GM23248 (cell line): ENCODE results near the gene PTPRD. TPM values are rescaled to one million over a fixed set of nuclear protein-coding genes. Genes with fewer than 3 reads are reported as not detected.

ENCODE experiments used
- DNase-seq: peaks from one replicate; pipeline ENCODE4 v3.0.0-alpha.2; 2015
- H2AFZ ChIP-seq: fragments of 200-600 bp; sonication (generic); 2 replicates; pipeline ENCODE4 v1.6.1; 2016; ENCODE audit warnings: antibody characterized with exemption
- H3F3A ChIP-seq: fragments of 200-600 bp; sonication (generic); 2 replicates; pipeline ENCODE4 v1.6.1; 2016; ENCODE audit warnings: mild to moderate bottlenecking, antibody characterized with exemption, mixed run types; ENCODE audit not compliant: insufficient read depth
- H3K27ac ChIP-seq: fragments of 200-600 bp; sonication (generic); 2 replicates; pipeline ENCODE4 v1.5.1; 2016; ENCODE audit warnings: mild to moderate bottlenecking
- H3K27me3 ChIP-seq: fragments of 200-600 bp; sonication (generic); replicated peaks from 2 replicates; pipeline ENCODE4 v1.6.1; 2016; ENCODE audit warnings: mild to moderate bottlenecking; ENCODE audit not compliant: insufficient read depth
- H3K36me3 ChIP-seq: fragments of 200-600 bp; sonication (generic); 2 replicates; pipeline ENCODE4 v1.6.1; 2016; ENCODE audit warnings: low read depth, mild to moderate bottlenecking
- H3K4me1 ChIP-seq: fragments of 200-600 bp; sonication (generic); 2 replicates; pipeline ENCODE4 v1.6.1; 2016; ENCODE audit warnings: mild to moderate bottlenecking; ENCODE audit not compliant: insufficient read depth
- H3K4me2 ChIP-seq: fragments of 200-600 bp; sonication (generic); one replicate; pipeline ENCODE4 v1.6.1; 2016; ENCODE audit warnings: mild to moderate bottlenecking; ENCODE audit not compliant: unreplicated experiment
- H3K4me3 ChIP-seq: fragments of 200-600 bp; sonication (generic); 2 replicates; pipeline ENCODE4 v1.5.1; 2016; ENCODE audit warnings: mild to moderate bottlenecking
- H3K79me2 ChIP-seq: fragments of 200-600 bp; sonication (generic); 2 replicates; pipeline ENCODE4 v1.6.1; 2016; ENCODE audit warnings: mild to moderate bottlenecking; ENCODE audit not compliant: insufficient read depth
- H3K9ac ChIP-seq: fragments of 200-600 bp; sonication (generic); 2 replicates; pipeline ENCODE4 v1.6.1; 2016; ENCODE audit warnings: mild to moderate bottlenecking
- H3K9me2 ChIP-seq: fragments of 200-600 bp; sonication (generic); 2 replicates; pipeline ENCODE4 v1.6.1; 2016; ENCODE audit warnings: mixed run types, mild to moderate bottlenecking, moderate library complexity; ENCODE audit not compliant: insufficient read depth
- H3K9me3 ChIP-seq: fragments of 200-600 bp; sonication (generic); one replicate; pipeline ENCODE4 v1.6.1; 2017; ENCODE audit warnings: low read depth
- H4K20me1 ChIP-seq: fragments of 200-600 bp; sonication (generic); 2 replicates; pipeline ENCODE4 v1.6.0; 2016; ENCODE audit not compliant: insufficient read depth
- EZH2 ChIP-seq: fragments of 200-600 bp; sonication (generic); IDR thresholded peaks from 2 replicates; pipeline ENCODE4 v1.6.1; 2018; ENCODE audit warnings: antibody characterized with exemption, mild to moderate bottlenecking; ENCODE audit not compliant: insufficient read depth, poor library complexity, severe bottlenecking
- EZH2phosphoT487 ChIP-seq: fragments of 200-600 bp; sonication (generic); IDR thresholded peaks from 2 replicates; pipeline ENCODE4 v1.6.1; 2018; ENCODE audit warnings: antibody characterized with exemption, moderate library complexity, mild to moderate bottlenecking, low read depth; ENCODE audit not compliant: insufficient read depth
- WGBS, 2 experiments: methylation state at CpG; one replicate each; pipeline ENCODE4 v1.1.6; 2015 to 2017; ENCODE audit warnings: low lambda C conversion rate in 2 of 2, low coverage in 1 of 2; ENCODE audit errors: missing lambda C conversion rate in 2 of 2; 5-methylcytosine and 5-hydroxymethylcytosine counted together
- in situ Hi-C: fragments of 300-500 bp; cut with MboI; formaldehyde crosslinking; loops from 2 replicates; pipeline ENCODE4 v1.15.0; 2020
- polyA plus RNA-seq: library from polyadenylated mRNA; unstranded; fragments of >200 nt; fragmentation: Nextera tagmentation; extraction: Ambion mirVana; gene quantifications from 2 replicates; pipeline ENCODE4 v1.2.1, GENCODE V29; 2016
- total RNA-seq: library from RNA; depleted of rRNA; stranded (reverse); fragments of >200 nt; shearing (Covaris generic); gene quantifications from 2 replicates; pipeline ENCODE4 v1.2.3, GENCODE V29; 2014

PTPRD gene
- total and polyA plus RNA-seq, 2 experiments from 2014 or later: 0.05 TPM; not detected in 1

DNA sequence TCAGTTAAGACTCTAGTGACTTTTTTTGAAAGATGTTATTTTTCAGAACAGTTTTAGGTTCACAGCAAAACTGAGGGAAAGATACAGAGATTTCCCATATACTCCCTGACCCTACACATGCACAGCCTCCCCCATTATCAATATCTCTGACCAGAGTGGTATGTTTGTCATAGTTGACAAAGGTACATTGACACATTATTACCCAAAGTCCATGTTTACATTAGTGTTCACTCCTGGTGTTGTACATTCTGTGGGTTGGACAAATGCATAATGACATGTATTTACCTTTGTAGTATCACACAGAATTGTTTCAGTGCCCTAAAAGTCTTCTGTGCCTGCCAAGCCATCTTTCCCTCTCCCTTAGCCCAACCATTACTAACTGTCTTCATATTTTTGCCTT, 2342.6 kb downstream of the PTPRD start:
- Histone ChIP-seq H2AFZ (no peak overlapping the region), H3K4me1 (no peaks in the 10 kb centered on the region), H4K20me1 (no peaks in the 10 kb centered on the region), H3K27ac (no peak overlapping the region), H3K9ac (no peak overlapping the region), H3K27me3 (no peaks in the 10 kb centered on the region), H3K4me2 (no peak overlapping the region), H3K9me3 (no peaks in the 10 kb centered on the region), H3K4me3 (no peak overlapping the region), H3K9me2 (no peaks in the 10 kb centered on the region), H3F3A (no peaks in the 10 kb centered on the region), H3K36me3 (no peaks in the 10 kb centered on the region), H3K79me2 (no peaks in the 10 kb centered on the region)
- TF ChIP-seq EZH2 (no peak), EZH2phosphoT487 (no peak)
- in situ Hi-C loops: no loop called here
- DNase-seq: no peak

DNA sequence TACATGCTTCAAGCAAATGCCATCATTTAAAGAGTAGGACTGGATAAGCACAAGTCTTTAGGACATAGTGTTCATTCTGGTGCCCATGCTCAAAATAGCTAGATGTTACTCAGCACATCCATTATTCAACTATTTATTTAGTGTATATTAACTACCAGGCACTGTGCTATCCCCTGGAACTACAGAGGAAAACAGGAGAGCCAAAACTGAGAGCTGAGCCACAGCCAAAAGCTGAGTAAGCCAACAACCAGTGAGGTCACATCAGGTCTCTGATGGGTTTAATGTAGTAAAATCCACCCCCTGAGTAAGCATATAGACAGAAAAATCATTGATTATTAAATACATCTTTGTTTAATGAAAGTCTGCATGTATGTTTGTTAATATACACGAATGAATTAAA, 2343.9 kb downstream of the PTPRD start:
- WGBS, 2 experiments: 2 to 14% methylated on average over 1 of the region's 1 CpG
- TF ChIP-seq EZH2phosphoT487 (no peak), EZH2 (no peak)

DNA sequence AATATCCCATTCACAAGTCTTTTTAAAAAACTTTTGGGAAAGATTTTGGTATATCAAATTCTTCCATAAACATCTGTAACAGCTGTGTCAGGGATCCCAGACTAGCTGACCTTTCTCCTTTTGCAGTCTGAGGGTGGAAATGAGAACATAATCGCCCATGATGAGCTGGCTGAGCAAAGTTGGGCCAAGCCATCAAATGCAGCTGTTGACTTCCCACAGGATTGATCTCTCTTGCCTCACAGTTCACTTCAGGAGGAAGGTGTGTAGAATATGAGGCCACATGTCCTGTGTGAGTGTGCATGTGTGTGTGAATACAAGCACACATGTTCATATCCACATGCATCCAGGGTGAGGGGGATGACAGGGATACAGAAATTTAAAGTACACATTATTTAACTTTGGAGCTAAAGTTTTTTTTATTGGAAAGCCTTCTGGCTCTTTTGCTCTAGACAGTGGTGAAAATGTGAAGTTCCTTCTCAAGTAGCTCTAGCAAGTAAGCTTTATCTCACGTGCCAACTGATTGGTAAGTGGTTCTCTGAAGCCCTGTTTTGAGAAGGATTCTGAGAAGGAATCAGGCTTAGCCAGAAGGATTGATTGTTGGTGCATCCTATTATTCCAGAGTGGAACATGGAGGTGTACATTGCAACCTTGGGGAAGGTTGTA, 2344.5 kb downstream of the PTPRD start:
- no peak for DNase-seq
- H3K9ac ChIP-seq: no peak overlapping the region
- in situ Hi-C loops: no loop called here

More for the DNA sequence above, 2343.9 kb downstream of the PTPRD start:
- no peaks in the 10 kb centered on the region for H3F3A ChIP-seq
- DNase-seq: no peak
- H3K36me3 ChIP-seq: no peaks in the 10 kb centered on the region
- H3K4me1 ChIP-seq: no peaks in the 10 kb centered on the region
- H3K27me3 ChIP-seq: no peaks in the 10 kb centered on the region
- no peaks in the 10 kb centered on the region for H3K9me3 ChIP-seq
- in situ Hi-C loops: no loop called here
- H3K27ac ChIP-seq: no peak overlapping the region
- no peaks in the 10 kb centered on the region for H4K20me1 ChIP-seq
- H3K79me2 ChIP-seq: no peaks in the 10 kb centered on the region
- H3K9me2 ChIP-seq: no peaks in the 10 kb centered on the region
- H3K4me2 ChIP-seq: no peak overlapping the region
- no peak overlapping the region for H3K9ac ChIP-seq
- H3K4me3 ChIP-seq: no peak overlapping the region
- no peak overlapping the region for H2AFZ ChIP-seq

DNA sequence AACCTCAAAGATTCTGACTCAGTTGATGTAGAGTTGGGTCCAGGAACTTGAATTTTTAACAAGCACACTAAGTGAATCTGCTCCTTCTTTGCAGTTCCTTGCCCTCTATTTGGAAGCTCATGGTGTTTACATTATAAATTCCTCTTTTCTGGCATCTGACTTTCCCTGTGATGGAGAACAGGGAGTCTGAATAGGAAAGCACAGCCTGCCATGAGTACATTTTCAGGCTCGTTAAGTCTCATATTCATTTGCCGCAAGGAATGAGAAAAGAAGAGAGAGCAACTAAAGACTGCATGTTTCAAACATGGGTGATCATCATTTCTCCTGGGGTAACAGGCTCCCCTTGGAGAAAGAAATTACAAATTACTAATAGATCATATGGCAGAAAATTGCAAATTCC, 2345.2 kb downstream of the PTPRD start:
- 37 to 41% methylated on average over 2 of the region's 2 CpGs for WGBS, 2 experiments

More for the DNA sequence above, 2344.5 kb downstream of the PTPRD start:
- H4K20me1 ChIP-seq: no peaks in the 10 kb centered on the region
- 2 to 4% methylated on average over 2 of the region's 2 CpGs for WGBS, 2 experiments
- no peaks in the 10 kb centered on the region for H3K36me3 ChIP-seq
- H3K4me2 ChIP-seq: no peak overlapping the region
- no peak overlapping the region for H2AFZ ChIP-seq
- no peaks in the 10 kb centered on the region for H3K79me2 ChIP-seq
- no peaks in the 10 kb centered on the region for H3K9me3 ChIP-seq
- H3K27me3 ChIP-seq: no peaks in the 10 kb centered on the region
- no peaks in the 10 kb centered on the region for H3F3A ChIP-seq
- no peak for TF ChIP-seq EZH2phosphoT487
- no peak for TF ChIP-seq EZH2
- H3K27ac ChIP-seq: no peak overlapping the region
- H3K4me1 ChIP-seq: no peaks in the 10 kb centered on the region
- no peaks in the 10 kb centered on the region for H3K9me2 ChIP-seq
- H3K4me3 ChIP-seq: no peak overlapping the region

DNA sequence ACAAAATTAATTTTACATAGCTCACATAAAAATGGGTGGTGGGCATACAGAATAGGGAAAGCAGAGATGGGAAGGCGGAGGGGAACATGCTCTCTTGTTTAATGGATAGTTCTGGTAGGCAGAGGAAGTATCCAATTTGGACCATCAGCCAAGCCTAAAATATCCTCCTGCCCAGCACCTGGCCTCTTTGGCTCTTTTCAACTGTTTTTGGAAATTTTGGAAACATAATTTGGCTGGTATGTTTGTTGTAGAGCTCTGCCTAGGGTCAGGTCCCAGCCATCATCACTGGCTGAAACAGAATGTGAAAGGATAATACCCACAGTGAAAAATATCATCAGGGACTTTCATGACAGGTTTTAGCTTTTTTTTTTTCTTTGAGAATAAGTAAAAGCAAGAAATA, 2345.9 kb downstream of the PTPRD start:
- Histone ChIP-seq H3K27ac (no peak overlapping the region), H4K20me1 (no peaks in the 10 kb centered on the region), H3K9me3 (no peaks in the 10 kb centered on the region), H3K9me2 (no peaks in the 10 kb centered on the region), H3K9ac (no peak overlapping the region), H3F3A (no peaks in the 10 kb centered on the region), H2AFZ (no peak overlapping the region), H3K79me2 (no peaks in the 10 kb centered on the region), H3K27me3 (no peaks in the 10 kb centered on the region), H3K4me1 (no peaks in the 10 kb centered on the region), H3K36me3 (no peaks in the 10 kb centered on the region), H3K4me3 (no peak overlapping the region), H3K4me2 (no peak overlapping the region)
- in situ Hi-C loops: no loop called here
- WGBS, 2 experiments: 0 to 3% methylated on average over 1 of the region's 1 CpG
- TF ChIP-seq EZH2phosphoT487 (no peak), EZH2 (no peak)
- DNase-seq: no peak

More for the DNA sequence above, 2345.2 kb downstream of the PTPRD start:
- no peak overlapping the region for H3K4me2 ChIP-seq
- H3K9me3 ChIP-seq: no peaks in the 10 kb centered on the region
- H3K4me1 ChIP-seq: no peaks in the 10 kb centered on the region
- H3K27ac ChIP-seq: no peak overlapping the region
- no peaks in the 10 kb centered on the region for H3K27me3 ChIP-seq
- no peak overlapping the region for H3K9ac ChIP-seq
- H3K9me2 ChIP-seq: no peaks in the 10 kb centered on the region
- TF ChIP-seq EZH2phosphoT487 (no peak), EZH2 (no peak)
- no peaks in the 10 kb centered on the region for H3F3A ChIP-seq
- H2AFZ ChIP-seq: no peak overlapping the region
- H4K20me1 ChIP-seq: no peaks in the 10 kb centered on the region
- no peaks in the 10 kb centered on the region for H3K36me3 ChIP-seq
- H3K4me3 ChIP-seq: no peak overlapping the region
- in situ Hi-C loops: no loop called here
- DNase-seq: no peak
- no peaks in the 10 kb centered on the region for H3K79me2 ChIP-seq
